Loucy (cell line): ENCODE results near the gene RNASE8.
A peak's percentile ranks its signal among the peaks of the same experiment; 100 is the strongest.

Source experiments
- H2AFZ ChIP-seq: fragments of 200-600 bp; sonication (generic); 2 replicates; pipeline ENCODE4 v1.6.0; 2016; ENCODE audit warnings: antibody characterized with exemption, mild to moderate bottlenecking, low read length, moderate library complexity
- H3F3A ChIP-seq: fragments of 200-600 bp; 2 replicates; pipeline ENCODE4 v1.6.0; 2016; ENCODE audit warnings: antibody characterized with exemption, low read depth, mild to moderate bottlenecking
- H3K27me3 ChIP-seq: fragments of 200-600 bp; sonication (generic); 2 replicates; pipeline ENCODE4 v1.6.1; 2014; ENCODE audit warnings: low read length, mild to moderate bottlenecking; ENCODE audit not compliant: insufficient read depth, poor library complexity, severe bottlenecking
- H3K36me3 ChIP-seq: fragments of 200-600 bp; sonication (generic); 2 replicates; pipeline ENCODE4 v1.6.1; 2016; ENCODE audit warnings: low read length; ENCODE audit not compliant: insufficient read depth
- H3K4me1 ChIP-seq: fragments of 200-600 bp; sonication (generic); 2 replicates; pipeline ENCODE4 v1.5.1; 2014; ENCODE audit warnings: low read length, mild to moderate bottlenecking; ENCODE audit not compliant: insufficient read depth, poor library complexity, severe bottlenecking
- H3K4me2 ChIP-seq: fragments of 200-600 bp; sonication (generic); 2 replicates; pipeline ENCODE4 v1.6.0; 2014; ENCODE audit warnings: antibody characterized with exemption, low read length, low read depth, mild to moderate bottlenecking; ENCODE audit not compliant: poor library complexity, severe bottlenecking
- H3K4me3 ChIP-seq: fragments of 200-600 bp; sonication (generic); 2 replicates; pipeline ENCODE4 v1.5.1; 2014; ENCODE audit warnings: low read length, mild to moderate bottlenecking, mixed read lengths; ENCODE audit not compliant: poor library complexity, severe bottlenecking
- H3K79me2 ChIP-seq: fragments of 200-600 bp; sonication (generic); 2 replicates; pipeline ENCODE4 v1.6.1; 2014; ENCODE audit warnings: low read length; ENCODE audit not compliant: insufficient read depth
- H3K9ac ChIP-seq: fragments of 200-600 bp; sonication (generic); 2 replicates; pipeline ENCODE4 v1.6.0; 2014; ENCODE audit warnings: mild to moderate bottlenecking, low read depth, low read length, moderate library complexity; ENCODE audit not compliant: poor library complexity, severe bottlenecking
- H3K9me2 ChIP-seq: fragments of 200-600 bp; sonication (generic); replicated peaks from 2 replicates; pipeline ENCODE4 v1.6.1; 2016; ENCODE audit warnings: low read depth, low read length, mixed read lengths
- H3K9me3 ChIP-seq: fragments of 200-600 bp; sonication (generic); 2 replicates; pipeline ENCODE4 v1.6.1; 2014; ENCODE audit warnings: mild to moderate bottlenecking, antibody characterized with exemption, low read length, low read depth; ENCODE audit not compliant: insufficient read depth
- H4K20me1 ChIP-seq: fragments of 200-600 bp; sonication (generic); 2 replicates; pipeline ENCODE4 v1.6.0; 2014; ENCODE audit warnings: antibody characterized with exemption, low read length, mild to moderate bottlenecking; ENCODE audit not compliant: insufficient read depth, poor library complexity, severe bottlenecking
- EZH2phosphoT487 ChIP-seq: fragments of 200-600 bp; IDR thresholded peaks from 2 replicates; pipeline ENCODE4 v1.6.1; 2018; ENCODE audit warnings: antibody characterized with exemption, mild to moderate bottlenecking, moderate library complexity, borderline replicate concordance
- TF ChIP-seq, protein P1 (sequence below): fragments of 200-600 bp; sonication (generic); conservative IDR thresholded peaks from 2 replicates; pipeline ENCODE4 v1.5.1; 2014; ENCODE audit warnings: mild to moderate bottlenecking, antibody characterized with exemption, low read length

RNASE8 gene

DNA sequence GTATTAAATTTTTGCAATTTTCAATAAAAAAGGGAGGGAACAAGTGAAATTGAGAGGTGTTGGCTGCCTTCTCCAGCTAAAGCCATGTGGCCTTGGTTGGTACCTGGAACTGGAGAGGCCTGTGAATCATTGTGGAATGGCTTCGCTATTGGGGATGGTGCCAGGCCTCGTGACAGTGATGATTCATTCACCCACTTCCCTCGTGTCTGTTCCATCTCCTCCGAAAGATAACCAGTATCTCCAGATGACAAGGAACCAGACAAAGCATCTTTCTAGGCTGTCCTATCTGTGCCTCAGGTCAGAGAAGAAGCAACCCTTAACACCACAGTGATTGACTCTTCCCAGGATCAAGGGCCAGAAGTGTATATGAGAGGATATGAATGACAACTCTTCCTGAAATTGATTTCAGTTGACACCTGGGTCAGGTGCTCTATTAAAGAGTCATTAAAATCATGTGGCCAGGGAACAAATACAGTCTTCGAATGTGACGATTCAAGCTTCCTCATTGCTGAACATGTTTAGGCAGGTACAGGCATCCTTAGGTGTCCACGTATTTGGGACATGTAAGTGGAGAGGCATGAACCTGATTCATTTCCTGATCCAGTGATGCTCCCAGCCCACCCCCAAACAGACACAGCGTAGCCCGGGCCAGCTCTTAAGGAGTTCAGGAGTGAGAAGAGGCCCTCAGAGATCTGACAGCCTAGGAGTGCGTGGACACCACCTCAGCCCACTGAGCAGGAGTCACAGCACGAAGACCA, 15.8 kb upstream of the RNASE8 start, which contains the start of gene RNASE7:
Gene RNASE7, plus strand, starts transcription at position 687 of the 758 bp plus-strand sequence. CDS start 631 bp downstream, outside the sequence.
- Histone ChIP-seq H3K4me3 (no peak within 1 kb of the TSS), H3K4me2 (peak within 1 kb of the TSS; percentile 66), H3K27me3 (no peaks in the 10 kb centered on the region), H3K4me1 (peaks cover 34% of the 10 kb centered on the region), H2AFZ (no peak within 1 kb of the TSS), H4K20me1 (no peaks in the 10 kb centered on the region), H3K36me3 (no peaks in the 10 kb centered on the region), H3K9me3 (no peaks in the 10 kb centered on the region), H3K9ac (peak within 1 kb of the TSS; percentile 49), H3K9me2 (no peaks in the 10 kb centered on the region), H3K79me2 (no peaks in the 10 kb centered on the region), H3F3A (no peaks in the 10 kb centered on the region)
- TF ChIP-seq, protein P1, sequence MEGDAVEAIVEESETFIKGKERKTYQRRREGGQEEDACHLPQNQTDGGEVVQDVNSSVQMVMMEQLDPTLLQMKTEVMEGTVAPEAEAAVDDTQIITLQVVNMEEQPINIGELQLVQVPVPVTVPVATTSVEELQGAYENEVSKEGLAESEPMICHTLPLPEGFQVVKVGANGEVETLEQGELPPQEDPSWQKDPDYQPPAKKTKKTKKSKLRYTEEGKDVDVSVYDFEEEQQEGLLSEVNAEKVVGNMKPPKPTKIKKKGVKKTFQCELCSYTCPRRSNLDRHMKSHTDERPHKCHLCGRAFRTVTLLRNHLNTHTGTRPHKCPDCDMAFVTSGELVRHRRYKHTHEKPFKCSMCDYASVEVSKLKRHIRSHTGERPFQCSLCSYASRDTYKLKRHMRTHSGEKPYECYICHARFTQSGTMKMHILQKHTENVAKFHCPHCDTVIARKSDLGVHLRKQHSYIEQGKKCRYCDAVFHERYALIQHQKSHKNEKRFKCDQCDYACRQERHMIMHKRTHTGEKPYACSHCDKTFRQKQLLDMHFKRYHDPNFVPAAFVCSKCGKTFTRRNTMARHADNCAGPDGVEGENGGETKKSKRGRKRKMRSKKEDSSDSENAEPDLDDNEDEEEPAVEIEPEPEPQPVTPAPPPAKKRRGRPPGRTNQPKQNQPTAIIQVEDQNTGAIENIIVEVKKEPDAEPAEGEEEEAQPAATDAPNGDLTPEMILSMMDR = no peak
- no peak for TF ChIP-seq EZH2phosphoT487

DNA sequence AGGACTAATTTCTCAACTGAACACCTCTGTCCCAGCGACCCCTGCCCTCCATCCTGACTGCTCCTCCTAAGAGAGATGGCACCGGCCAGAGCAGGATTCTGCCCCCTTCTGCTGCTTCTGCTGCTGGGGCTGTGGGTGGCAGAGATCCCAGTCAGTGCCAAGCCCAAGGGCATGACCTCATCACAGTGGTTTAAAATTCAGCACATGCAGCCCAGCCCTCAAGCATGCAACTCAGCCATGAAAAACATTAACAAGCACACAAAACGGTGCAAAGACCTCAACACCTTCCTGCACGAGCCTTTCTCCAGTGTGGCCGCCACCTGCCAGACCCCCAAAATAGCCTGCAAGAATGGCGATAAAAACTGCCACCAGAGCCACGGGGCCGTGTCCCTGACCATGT, 14.7 kb upstream of the RNASE8 start:
- Histone ChIP-seq H4K20me1 (no peaks in the 10 kb centered on the region), H3K79me2 (no peaks in the 10 kb centered on the region), H3K36me3 (no peaks in the 10 kb centered on the region), H3K9me3 (no peaks in the 10 kb centered on the region), H3K9me2 (no peaks in the 10 kb centered on the region), H3K4me1 (peaks cover 34% of the 10 kb centered on the region), H3K9ac (peak overlapping the region; percentile 40), H3K27me3 (no peaks in the 10 kb centered on the region), H2AFZ (no peak overlapping the region), H3K4me3 (no peak overlapping the region), H3F3A (no peaks in the 10 kb centered on the region), H3K4me2 (peak overlapping the region; percentile 66)
- TF ChIP-seq, protein P1 = no peak
- no peak for TF ChIP-seq EZH2phosphoT487

DNA sequence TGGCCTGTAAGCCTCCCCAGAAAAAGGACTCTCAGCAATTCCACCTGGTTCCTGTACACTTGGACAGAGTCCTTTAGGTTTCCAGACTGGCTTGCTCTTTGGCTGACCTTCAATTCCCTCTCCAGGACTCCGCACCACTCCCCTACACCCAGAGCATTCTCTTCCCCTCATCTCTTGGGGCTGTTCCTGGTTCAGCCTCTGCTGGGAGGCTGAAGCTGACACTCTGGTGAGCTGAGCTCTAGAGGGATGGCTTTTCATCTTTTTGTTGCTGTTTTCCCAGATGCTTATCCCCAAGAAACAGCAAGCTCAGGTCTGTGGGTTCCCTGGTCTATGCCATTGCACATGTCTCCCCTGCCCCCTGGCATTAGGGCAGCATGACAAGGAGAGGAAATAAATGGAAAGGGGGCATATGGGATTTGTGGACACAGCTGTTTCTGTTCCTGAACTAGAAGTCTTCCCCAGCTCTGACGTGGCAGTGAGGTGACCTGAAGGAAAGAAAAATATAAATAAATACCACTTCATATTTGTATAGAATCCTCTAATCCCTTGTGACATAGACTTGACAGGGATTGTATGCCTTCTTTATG, 14.1 kb upstream of the RNASE8 start:
- TF ChIP-seq EZH2phosphoT487 = no peak
- TF ChIP-seq, protein P1 = no peak
- Histone ChIP-seq H3K27me3 (no peaks in the 10 kb centered on the region), H3K9me2 (no peaks in the 10 kb centered on the region), H3K4me2 (peak overlapping the region; percentile 66), H3F3A (no peaks in the 10 kb centered on the region), H3K9me3 (no peaks in the 10 kb centered on the region), H3K36me3 (no peaks in the 10 kb centered on the region), H3K4me1 (peaks cover 34% of the 10 kb centered on the region), H3K79me2 (no peaks in the 10 kb centered on the region), H2AFZ (no peak overlapping the region), H4K20me1 (no peaks in the 10 kb centered on the region), H3K4me3 (peak overlapping the region; percentile 45), H3K9ac (peak overlapping the region; percentile 49)
